ENCODE results near the gene DLK1. TPM values are rescaled to one million over a fixed set of nuclear protein-coding genes. Genes with fewer than 3 reads are reported as not detected.
A peak's percentile ranks its signal among the peaks of the same experiment; 100 is the strongest.

DLK1 gene
- total and polyA plus RNA-seq, 12 donors = 1.3 to 35.0 (median 7.3) TPM

DNA sequence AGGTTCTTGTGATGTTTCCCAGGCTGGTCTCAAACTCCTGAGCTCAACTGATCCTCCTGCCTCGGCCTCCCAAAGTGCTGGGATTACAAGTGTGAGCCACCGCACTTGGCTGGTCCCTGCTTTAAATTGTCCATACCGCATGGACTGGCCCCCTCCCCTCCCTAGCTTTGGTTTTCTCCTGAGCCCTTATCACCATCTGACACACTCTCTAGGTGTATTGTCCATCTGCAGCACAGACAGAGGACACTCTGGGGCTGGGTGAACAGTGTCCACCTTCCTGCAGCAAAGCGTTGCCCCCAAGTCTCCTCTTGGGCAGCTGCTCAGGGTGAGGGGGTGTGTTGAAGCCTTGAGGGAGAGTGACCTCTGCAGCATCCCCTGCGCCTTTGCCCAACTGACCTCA lies 36.0 kb upstream of the DLK1 start:
- H3K4me3 ChIP-seq = no peak overlapping the region
- peaks cover 0 to 68% (median 45%) of the 10 kb centered on the region in 7 donors for H3K27me3 ChIP-seq
- no peak for ATAC-seq
- TF ChIP-seq, protein P1, sequence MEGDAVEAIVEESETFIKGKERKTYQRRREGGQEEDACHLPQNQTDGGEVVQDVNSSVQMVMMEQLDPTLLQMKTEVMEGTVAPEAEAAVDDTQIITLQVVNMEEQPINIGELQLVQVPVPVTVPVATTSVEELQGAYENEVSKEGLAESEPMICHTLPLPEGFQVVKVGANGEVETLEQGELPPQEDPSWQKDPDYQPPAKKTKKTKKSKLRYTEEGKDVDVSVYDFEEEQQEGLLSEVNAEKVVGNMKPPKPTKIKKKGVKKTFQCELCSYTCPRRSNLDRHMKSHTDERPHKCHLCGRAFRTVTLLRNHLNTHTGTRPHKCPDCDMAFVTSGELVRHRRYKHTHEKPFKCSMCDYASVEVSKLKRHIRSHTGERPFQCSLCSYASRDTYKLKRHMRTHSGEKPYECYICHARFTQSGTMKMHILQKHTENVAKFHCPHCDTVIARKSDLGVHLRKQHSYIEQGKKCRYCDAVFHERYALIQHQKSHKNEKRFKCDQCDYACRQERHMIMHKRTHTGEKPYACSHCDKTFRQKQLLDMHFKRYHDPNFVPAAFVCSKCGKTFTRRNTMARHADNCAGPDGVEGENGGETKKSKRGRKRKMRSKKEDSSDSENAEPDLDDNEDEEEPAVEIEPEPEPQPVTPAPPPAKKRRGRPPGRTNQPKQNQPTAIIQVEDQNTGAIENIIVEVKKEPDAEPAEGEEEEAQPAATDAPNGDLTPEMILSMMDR (IDR thresholded peaks at IDR 0.05) = no peak
- 85 to 88% methylated on average over 5 of the region's 5 CpGs for WGBS, 2 donors
- no peaks in the 10 kb centered on the region for H3K9me3 ChIP-seq
- intact Hi-C loops (cut with DNase I) = no loop called here
- H3K27ac ChIP-seq = no peak overlapping the region
- H3K4me1 ChIP-seq = peaks cover 0 to 2% (median 0%) of the 10 kb centered on the region in 9 donors
- no peaks in the 10 kb centered on the region for H3K36me3 ChIP-seq
- no peak for DNase-seq

DNA sequence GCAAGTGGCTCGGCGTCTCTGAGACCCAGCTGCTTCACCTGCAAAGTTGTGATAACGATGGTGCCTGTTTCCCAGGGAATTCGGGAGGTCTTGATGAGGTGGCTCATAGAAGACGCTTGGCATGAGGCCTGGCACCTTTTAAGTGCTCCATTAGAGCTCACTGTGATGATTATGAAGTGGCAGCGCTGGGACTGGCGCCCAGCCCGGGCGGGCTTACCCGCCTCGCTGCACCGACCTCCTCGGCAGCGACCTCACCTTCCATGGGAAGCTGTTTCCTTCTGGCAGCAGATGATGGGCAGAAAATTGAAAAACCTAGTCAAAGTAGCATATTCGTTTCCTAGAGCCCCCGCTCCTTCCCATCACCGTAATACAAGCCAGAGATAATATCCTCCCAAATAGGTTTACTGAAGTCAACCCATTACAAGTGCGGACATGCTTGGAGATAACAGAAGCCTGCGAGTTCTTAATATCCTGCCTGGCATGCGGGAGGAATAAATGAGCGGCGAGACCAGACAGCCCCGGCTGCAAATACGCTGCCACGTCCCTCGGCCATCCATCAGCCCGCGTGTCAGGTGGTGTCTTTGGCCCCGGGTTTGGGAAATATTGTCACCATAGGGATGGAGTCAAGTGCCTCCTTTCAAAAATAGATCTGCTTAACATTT lies 35.2 kb upstream of the DLK1 start:
- DNase-seq (no peak), ATAC-seq (peak in 4 of 8 donors; percentile 43 to 75 (median 57))

DNA sequence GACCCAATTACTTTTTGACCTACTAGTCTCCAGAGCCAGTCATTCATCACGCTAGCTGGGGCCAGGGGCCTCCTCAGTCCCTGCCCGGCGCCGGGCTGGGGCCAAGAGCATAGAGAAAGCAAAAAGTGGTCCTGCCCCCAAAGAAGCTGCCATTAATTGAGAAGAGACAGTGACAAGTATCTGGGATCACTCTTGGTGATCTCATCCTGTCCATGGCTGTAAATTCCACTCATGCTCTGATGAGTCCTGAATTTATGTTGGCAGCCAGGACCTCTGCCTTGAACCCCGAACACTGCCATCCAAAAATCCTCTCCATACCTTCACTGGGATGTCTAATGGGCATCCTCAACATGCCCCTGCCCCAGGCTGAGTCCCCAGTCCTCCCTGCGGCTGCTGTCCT lies 34.4 kb upstream of the DLK1 start:
- Histone ChIP-seq H3K36me3 (no peaks in the 10 kb centered on the region), H3K4me3 (no peak overlapping the region), H3K4me1 (peaks cover 0 to 2% (median 0%) of the 10 kb centered on the region in 9 donors), H3K27ac (no peak overlapping the region), H3K9me3 (no peaks in the 10 kb centered on the region), H3K27me3 (peaks cover 0 to 78% (median 55%) of the 10 kb centered on the region in 7 donors)
- ATAC-seq (no peak), DNase-seq (no peak)
- TF ChIP-seq, protein P1 (IDR thresholded peaks at IDR 0.05) = no peak
- intact Hi-C loops (cut with DNase I) = no loop called here
- 89% methylated on average over 6 of the region's 6 CpGs for WGBS, 2 donors

More for the DNA sequence above, 35.2 kb upstream of the DLK1 start:
- H3K27ac ChIP-seq = no peak overlapping the region
- no peak overlapping the region for H3K4me3 ChIP-seq
- peaks cover 0 to 77% (median 51%) of the 10 kb centered on the region in 7 donors for H3K27me3 ChIP-seq
- peaks cover 0 to 2% (median 0%) of the 10 kb centered on the region in 9 donors for H3K4me1 ChIP-seq
- H3K9me3 ChIP-seq = no peaks in the 10 kb centered on the region
- TF ChIP-seq, protein P1 (IDR thresholded peaks at IDR 0.05) = no peak
- intact Hi-C loops (cut with DNase I) = no loop called here
- no peaks in the 10 kb centered on the region for H3K36me3 ChIP-seq
- 57 to 59% methylated on average over 29 of the region's 29 CpGs for WGBS, 2 donors

GRCh38 chr14:100692859-100693558 lies 33.7 kb upstream of the DLK1 start:
- intact Hi-C loops (cut with DNase I) = no loop called here
- Histone ChIP-seq H3K27ac (no peak overlapping the region), H3K36me3 (no peaks in the 10 kb centered on the region), H3K4me3 (no peak overlapping the region), H3K4me1 (peaks cover 0 to 2% (median 0%) of the 10 kb centered on the region in 9 donors), H3K27me3 (peaks cover 0 to 82% (median 61%) of the 10 kb centered on the region in 7 donors), H3K9me3 (no peaks in the 10 kb centered on the region)
- WGBS, 2 donors = 73% methylated on average over 27 of the region's 27 CpGs
- TF ChIP-seq, protein P1 (IDR thresholded peaks at IDR 0.05) = no peak
- DNase-seq (no peak), ATAC-seq (no peak)
